Suppressor macrophage (primary cell): ENCODE results near the gene DELE1.

Experiments
- DNase-seq, 4 experiments: peaks; one replicate each; pipeline ENCODE4 v3.0.0-alpha.2; 2020 to 2022
- total RNA-seq, 17 experiments: gene quantifications; one replicate each; lab custom pipeline; 2026; ENCODE audit warnings: mixed read lengths in 6 of 17, inconsistent platforms in 3 of 17; lab: John Stamatoyannopoulos, UW

The DELE1 gene
- 20.3 to 78.3 (median 59.8) reads per million in 17 experiments for total RNA-seq

GRCh38 chr5:141923448-141924313 is at the start of gene DELE1:
TSS of gene DELE1 (plus strand) at chr5:141923871. CDS start at chr5:141923942, 71 bp downstream.
- peak; percentile 96 to 98 (median 98) for DNase-seq

- DNase-seq = no peak
These were observed 49.8 kb upstream of the DELE1 start for GRCh38 chr5:141873933-141874261.

- DNase-seq = no peak
These were observed 49.3 kb upstream of the DELE1 start for GRCh38 chr5:141874262-141874964.

GRCh38 chr5:141875022-141875740 is 48.5 kb upstream of the DELE1 start:
- DNase-seq = no peak

- peak in 2 of 4 experiments; percentile 12 to 27 for DNase-seq
These were observed 47.7 kb upstream of the DELE1 start for GRCh38 chr5:141875795-141876627.

GRCh38 chr5:141876628-141877355 is 46.9 kb upstream of the DELE1 start:
- DNase-seq = no peak

- peak in 2 of 4 experiments; percentile 10 to 15 for DNase-seq
These were observed 46.1 kb upstream of the DELE1 start for GRCh38 chr5:141877356-141878185.

- peak; percentile 20 to 65 (median 40) for DNase-seq
These were observed 45.4 kb upstream of the DELE1 start, which contains the start of gene PCDH1 for GRCh38 chr5:141878186-141878710. TSS of gene PCDH1 (minus strand) at chr5:141878410. CDS start at chr5:141878262, 148 bp downstream.

GRCh38 chr5:141878711-141879425 is 44.8 kb upstream of the DELE1 start:
- DNase-seq = peak; percentile 94 to 96 (median 94)

- no peak for DNase-seq
These were observed 44.3 kb upstream of the DELE1 start for GRCh38 chr5:141879426-141879759.

GRCh38 chr5:141879941-141880738 is 43.5 kb upstream of the DELE1 start:
- DNase-seq = no peak

GRCh38 chr5:141880961-141881801 is 42.5 kb upstream of the DELE1 start:
- DNase-seq = no peak

GRCh38 chr5:141881886-141882285 is 41.8 kb upstream of the DELE1 start:
- DNase-seq = no peak

- no peak for DNase-seq
These were observed 41.0 kb upstream of the DELE1 start for GRCh38 chr5:141882594-141883183.

- peak; percentile 44 to 65 (median 49) for DNase-seq
These were observed 40.3 kb upstream of the DELE1 start for GRCh38 chr5:141883184-141883891.

- no peak for DNase-seq
These were observed 39.8 kb upstream of the DELE1 start for GRCh38 chr5:141883892-141884318.
